Measurements from ENCODE around the gene SARDH. TPM values are rescaled to one million over a fixed set of nuclear protein-coding genes. Genes with fewer than 3 reads are reported as not detected.
"Not testable (repeated sequence)": the region's sequence is repeated elsewhere in the genome, so short reads cannot be mapped to it uniquely, and the experiment has no call there.

The SARDH gene
- total RNA-seq, 1 donor: 4.7 TPM

- Histone ChIP-seq H3K9me3 (ENCODE audit: low read depth, low read length) (no peaks in the 10 kb centered on the region), H3K4me1 (ENCODE audit: insufficient read depth, low read length) (peaks cover 21% of the 10 kb centered on the region), H3K27me3 (ENCODE audit: insufficient read depth, low read length) (no peaks in the 10 kb centered on the region), H3K4me3 (ENCODE audit: low read length) (no peak overlapping the region)
These were observed 59.1 kb downstream of the SARDH start for GRCh38 chr9:133679056-133679455.

- Histone ChIP-seq H3K9me3 (ENCODE audit: low read depth, low read length) (no peaks in the 10 kb centered on the region), H3K4me1 (ENCODE audit: insufficient read depth, low read length) (peaks cover 8% of the 10 kb centered on the region), H3K4me3 (ENCODE audit: low read length) (no peak overlapping the region), H3K27me3 (ENCODE audit: insufficient read depth, low read length) (no peaks in the 10 kb centered on the region)
These were observed 60.8 kb downstream of the SARDH start for GRCh38 chr9:133677126-133678010.

GRCh38 chr9:133676450-133676849 lies 61.7 kb downstream of the SARDH start:
- Histone ChIP-seq H3K4me1 (ENCODE audit: insufficient read depth, low read length) (peaks cover 8% of the 10 kb centered on the region), H3K4me3 (ENCODE audit: low read length) (no peak overlapping the region), H3K9me3 (ENCODE audit: low read depth, low read length) (no peaks in the 10 kb centered on the region), H3K27me3 (ENCODE audit: insufficient read depth, low read length) (no peaks in the 10 kb centered on the region)

- H3K9me3 ChIP-seq (ENCODE audit: low read depth, low read length); H3K4me1 ChIP-seq (ENCODE audit: insufficient read depth, low read length); H3K4me3 ChIP-seq (ENCODE audit: low read length); H3K27me3 ChIP-seq (ENCODE audit: insufficient read depth, low read length): not testable (repeated sequence)
These were observed 62.4 kb downstream of the SARDH start for GRCh38 chr9:133675796-133676195.

GRCh38 chr9:133674091-133674490 lies 64.1 kb downstream of the SARDH start:
- Histone ChIP-seq H3K4me3 (ENCODE audit: low read length) (no peak overlapping the region), H3K9me3 (ENCODE audit: low read depth, low read length) (no peaks in the 10 kb centered on the region), H3K4me1 (ENCODE audit: insufficient read depth, low read length) (peaks cover 8% of the 10 kb centered on the region), H3K27me3 (ENCODE audit: insufficient read depth, low read length) (no peaks in the 10 kb centered on the region)

GRCh38 chr9:133673258-133673655 lies 64.9 kb downstream of the SARDH start:
- Histone ChIP-seq H3K27me3 (ENCODE audit: insufficient read depth, low read length) (no peaks in the 10 kb centered on the region), H3K9me3 (ENCODE audit: low read depth, low read length) (no peaks in the 10 kb centered on the region), H3K4me3 (ENCODE audit: low read length) (no peak overlapping the region), H3K4me1 (ENCODE audit: insufficient read depth, low read length) (peaks cover 8% of the 10 kb centered on the region)

- Histone ChIP-seq H3K9me3 (ENCODE audit: low read depth, low read length) (no peaks in the 10 kb centered on the region), H3K4me1 (ENCODE audit: insufficient read depth, low read length) (peaks cover 6% of the 10 kb centered on the region), H3K4me3 (ENCODE audit: low read length) (no peak overlapping the region), H3K27me3 (ENCODE audit: insufficient read depth, low read length) (no peaks in the 10 kb centered on the region)
These were observed 65.5 kb downstream of the SARDH start for GRCh38 chr9:133672503-133673257.

- Histone ChIP-seq H3K4me3 (ENCODE audit: low read length) (no peak overlapping the region), H3K9me3 (ENCODE audit: low read depth, low read length) (no peaks in the 10 kb centered on the region), H3K27me3 (ENCODE audit: insufficient read depth, low read length) (no peaks in the 10 kb centered on the region), H3K4me1 (ENCODE audit: insufficient read depth, low read length) (no peaks in the 10 kb centered on the region)
These were observed 66.8 kb downstream of the SARDH start for GRCh38 chr9:133671371-133671770.

GRCh38 chr9:133670466-133670865 lies 67.7 kb downstream of the SARDH start:
- Histone ChIP-seq H3K4me3 (ENCODE audit: low read length) (no peak overlapping the region), H3K9me3 (ENCODE audit: low read depth, low read length) (no peaks in the 10 kb centered on the region), H3K4me1 (ENCODE audit: insufficient read depth, low read length) (no peaks in the 10 kb centered on the region), H3K27me3 (ENCODE audit: insufficient read depth, low read length) (no peaks in the 10 kb centered on the region)

GRCh38 chr9:133669182-133669801 lies 68.9 kb downstream of the SARDH start:
- Histone ChIP-seq H3K27me3 (ENCODE audit: insufficient read depth, low read length) (no peaks in the 10 kb centered on the region), H3K4me3 (ENCODE audit: low read length) (no peak overlapping the region), H3K4me1 (ENCODE audit: insufficient read depth, low read length) (no peaks in the 10 kb centered on the region), H3K9me3 (ENCODE audit: low read depth, low read length) (no peaks in the 10 kb centered on the region)

GRCh38 chr9:133667759-133668450 lies 70.2 kb downstream of the SARDH start:
- Histone ChIP-seq H3K4me1 (ENCODE audit: insufficient read depth, low read length) (no peaks in the 10 kb centered on the region), H3K4me3 (ENCODE audit: low read length) (no peak overlapping the region)

GRCh38 chr9:133666845-133667244 lies 71.3 kb downstream of the SARDH start:
- no peaks in the 10 kb centered on the region for H3K9me3 ChIP-seq (ENCODE audit: low read depth, low read length)
- no peaks in the 10 kb centered on the region for H3K27me3 ChIP-seq (ENCODE audit: insufficient read depth, low read length)
- no peak overlapping the region for H3K4me3 ChIP-seq (ENCODE audit: low read length)
- no peaks in the 10 kb centered on the region for H3K4me1 ChIP-seq (ENCODE audit: insufficient read depth, low read length)

More at GRCh38 chr9:133667759-133668450, 70.2 kb downstream of the SARDH start:
- H3K9me3 ChIP-seq (ENCODE audit: low read depth, low read length): no peaks in the 10 kb centered on the region
- no peaks in the 10 kb centered on the region for H3K27me3 ChIP-seq (ENCODE audit: insufficient read depth, low read length)

- Histone ChIP-seq H3K27me3 (ENCODE audit: insufficient read depth, low read length) (no peaks in the 10 kb centered on the region), H3K9me3 (ENCODE audit: low read depth, low read length) (no peaks in the 10 kb centered on the region), H3K4me1 (ENCODE audit: insufficient read depth, low read length) (no peaks in the 10 kb centered on the region), H3K4me3 (ENCODE audit: low read length) (no peak overlapping the region)
These were observed 71.8 kb downstream of the SARDH start for GRCh38 chr9:133666387-133666786.

- H3K27me3 ChIP-seq (ENCODE audit: insufficient read depth, low read length): no peaks in the 10 kb centered on the region
- no peak overlapping the region for H3K4me3 ChIP-seq (ENCODE audit: low read length)
- no peaks in the 10 kb centered on the region for H3K9me3 ChIP-seq (ENCODE audit: low read depth, low read length)
- H3K4me1 ChIP-seq (ENCODE audit: insufficient read depth, low read length): no peaks in the 10 kb centered on the region
These were observed 72.6 kb downstream of the SARDH start for GRCh38 chr9:133665535-133665934.

GRCh38 chr9:133665096-133665495 lies 73.1 kb downstream of the SARDH start:
- Histone ChIP-seq H3K4me3 (ENCODE audit: low read length) (no peak overlapping the region), H3K9me3 (ENCODE audit: low read depth, low read length) (no peaks in the 10 kb centered on the region), H3K4me1 (ENCODE audit: insufficient read depth, low read length) (no peaks in the 10 kb centered on the region), H3K27me3 (ENCODE audit: insufficient read depth, low read length) (no peaks in the 10 kb centered on the region)
